CD4-positive, alpha-beta memory T cell (primary cell): Measurements from ENCODE around the gene CKB. TPM values are rescaled to one million over a fixed set of nuclear protein-coding genes. Genes with fewer than 3 reads are reported as not detected.

Experiments used
- polyA plus RNA-seq, 2 donors: library from polyadenylated mRNA; unstranded; fragments of 300-500 nt; fragmentation: Illumina TruSeq; gene quantifications; one replicate each; pipeline ENCODE4 v1.2.3, GENCODE V29; 2021
- total RNA-seq, 2 experiments: library from RNA; stranded (reverse); gene quantifications; one replicate each; pipeline ENCODE4 v1.2.3, GENCODE V29; 2021

The CKB gene
- total and polyA plus RNA-seq, 4 experiments from 2014 or later, result 2.0 to 3.0 (median 2.5) TPM

Other genes starting within 250 kb of the CKB start
- 100 to 1,000 TPM; 265 to 269 TPM for gene EIF5, start 188.6 kb downstream of the CKB start, total RNA-seq
- 100 to 1,000 TPM; 333 to 395 TPM for gene EIF5, start 188.6 kb downstream of the CKB start, polyA plus RNA-seq
- gene MARK3, start 137.4 kb downstream of the CKB start, total RNA-seq, result 100 to 1,000 TPM; 108 to 113 TPM
- 10 to 100 TPM; 18.4 to 44.7 TPM for gene MARK3, start 137.4 kb downstream of the CKB start, polyA plus RNA-seq
- gene TRMT61A, start 6.4 kb upstream of the CKB start, total RNA-seq, result 10 to 100 TPM; 14.0 TPM
- 1 to 10 TPM; 4.6 to 9.3 TPM for gene TRMT61A, start 6.4 kb upstream of the CKB start, polyA plus RNA-seq
- gene BAG5, start 39.8 kb upstream of the CKB start, total RNA-seq, result 10 to 100 TPM; 37.0 to 37.1 TPM
- 10 to 100 TPM; 33.1 to 39.5 TPM for gene BAG5, start 39.8 kb upstream of the CKB start, polyA plus RNA-seq
- gene COA8, start 40.1 kb upstream of the CKB start, total RNA-seq, result 10 to 100 TPM; 26.1 to 29.2 TPM
- gene COA8, start 40.1 kb upstream of the CKB start, polyA plus RNA-seq, result 10 to 100 TPM; 52.9 to 63.9 TPM
- 100 to 1,000 TPM; 242 to 278 TPM for gene KLC1, start 106.4 kb upstream of the CKB start, total RNA-seq
- gene KLC1, start 106.4 kb upstream of the CKB start, polyA plus RNA-seq, result 10 to 100 TPM; 31.8 to 88.9 TPM
- gene XRCC3, start 192.6 kb upstream of the CKB start, total RNA-seq, result 10 to 100 TPM; 10.3 to 12.6 TPM
- 1 to 10 TPM; 2.2 to 3.2 TPM for gene XRCC3, start 192.6 kb upstream of the CKB start, polyA plus RNA-seq
- 10 to 100 TPM; 17.4 to 18.8 TPM for gene ZFYVE21, start 193.0 kb upstream of the CKB start, total RNA-seq
- 10 to 100 TPM; 17.2 to 18.0 TPM for gene ZFYVE21, start 193.0 kb upstream of the CKB start, polyA plus RNA-seq